Measurements from ENCODE around the gene RNU1-4.
"Not testable (repeated sequence)": the region's sequence is repeated elsewhere in the genome, so short reads cannot be mapped to it uniquely, and the experiment has no call there.

- TF ChIP-seq, protein P1, sequence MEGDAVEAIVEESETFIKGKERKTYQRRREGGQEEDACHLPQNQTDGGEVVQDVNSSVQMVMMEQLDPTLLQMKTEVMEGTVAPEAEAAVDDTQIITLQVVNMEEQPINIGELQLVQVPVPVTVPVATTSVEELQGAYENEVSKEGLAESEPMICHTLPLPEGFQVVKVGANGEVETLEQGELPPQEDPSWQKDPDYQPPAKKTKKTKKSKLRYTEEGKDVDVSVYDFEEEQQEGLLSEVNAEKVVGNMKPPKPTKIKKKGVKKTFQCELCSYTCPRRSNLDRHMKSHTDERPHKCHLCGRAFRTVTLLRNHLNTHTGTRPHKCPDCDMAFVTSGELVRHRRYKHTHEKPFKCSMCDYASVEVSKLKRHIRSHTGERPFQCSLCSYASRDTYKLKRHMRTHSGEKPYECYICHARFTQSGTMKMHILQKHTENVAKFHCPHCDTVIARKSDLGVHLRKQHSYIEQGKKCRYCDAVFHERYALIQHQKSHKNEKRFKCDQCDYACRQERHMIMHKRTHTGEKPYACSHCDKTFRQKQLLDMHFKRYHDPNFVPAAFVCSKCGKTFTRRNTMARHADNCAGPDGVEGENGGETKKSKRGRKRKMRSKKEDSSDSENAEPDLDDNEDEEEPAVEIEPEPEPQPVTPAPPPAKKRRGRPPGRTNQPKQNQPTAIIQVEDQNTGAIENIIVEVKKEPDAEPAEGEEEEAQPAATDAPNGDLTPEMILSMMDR (IDR thresholded peaks at IDR 0.05; ENCODE audit: low read depth, low read length), result not testable (repeated sequence)
- TF ChIP-seq POLR2A (IDR thresholded peaks at IDR 0.05; ENCODE audit: extremely low read depth, insufficient read length), result not testable (repeated sequence)
Measured at GRCh38 chr1:16692717-16693448, 47.4 kb upstream of the RNU1-4 start.
